Measurements from ENCODE around the gene P2RX6.

Gene P2RX6

GRCh38 chr22:20979940-20980453, 35.0 kb upstream of the P2RX6 start:
- DNase-seq (ENCODE audit: low read depth, low spot score): no peak

- no peak for DNase-seq (ENCODE audit: low read depth, low spot score)
Observed at GRCh38 chr22:20980523-20980922, 34.4 kb upstream of the P2RX6 start.

GRCh38 chr22:20980938-20981722, 33.8 kb upstream of the P2RX6 start:
- no peak for DNase-seq (ENCODE audit: low read depth, low spot score)

DNA sequence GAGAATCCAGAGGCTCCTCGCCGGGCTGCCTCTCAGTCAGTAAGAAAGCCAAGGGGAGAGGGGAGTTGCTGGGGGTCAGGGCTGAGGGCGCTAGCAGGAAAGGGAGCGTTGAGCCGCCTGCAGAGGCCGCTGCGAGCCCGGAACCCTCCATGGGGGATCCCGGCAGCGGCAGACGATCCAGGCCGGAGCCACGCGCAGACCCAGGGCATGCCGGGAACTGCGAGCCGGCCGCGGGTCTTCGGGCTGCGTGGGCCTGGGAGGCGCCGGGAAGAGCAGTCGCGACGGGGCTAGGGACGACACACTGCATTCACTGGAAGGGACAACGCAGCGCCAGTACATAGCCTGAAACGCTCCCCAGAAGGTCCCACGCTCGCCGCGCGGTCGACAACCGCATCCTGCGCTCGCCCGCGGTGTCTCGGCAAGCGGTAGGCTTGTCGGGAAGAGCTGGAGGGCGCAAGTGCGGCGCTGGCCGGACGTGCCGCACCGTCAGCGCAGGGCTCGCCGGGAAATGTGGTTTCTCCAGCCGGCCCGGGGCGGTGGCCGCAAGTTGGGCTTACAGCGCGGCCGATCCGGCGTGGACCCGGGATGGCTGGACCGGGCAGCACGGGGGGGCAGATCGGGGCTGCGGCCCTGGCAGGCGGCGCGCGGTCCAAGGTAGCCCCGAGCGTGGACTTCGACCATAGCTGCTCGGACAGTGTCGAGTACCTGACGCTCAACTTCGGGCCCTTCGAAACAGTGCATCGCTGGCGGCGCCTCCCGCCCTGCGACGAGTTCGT, 33.0 kb upstream of the P2RX6 start, which contains the start of gene LZTR1:
Gene LZTR1, plus strand, starts transcription at position 511 of the 776 bp plus-strand sequence. Its CDS starts 75 bp downstream, at position 586.
- DNase-seq (ENCODE audit: low read depth, low spot score): peak; percentile 50

- no peak for DNase-seq (ENCODE audit: low read depth, low spot score)
Observed at GRCh38 chr22:20982563-20982882, 32.4 kb upstream of the P2RX6 start.

DNA sequence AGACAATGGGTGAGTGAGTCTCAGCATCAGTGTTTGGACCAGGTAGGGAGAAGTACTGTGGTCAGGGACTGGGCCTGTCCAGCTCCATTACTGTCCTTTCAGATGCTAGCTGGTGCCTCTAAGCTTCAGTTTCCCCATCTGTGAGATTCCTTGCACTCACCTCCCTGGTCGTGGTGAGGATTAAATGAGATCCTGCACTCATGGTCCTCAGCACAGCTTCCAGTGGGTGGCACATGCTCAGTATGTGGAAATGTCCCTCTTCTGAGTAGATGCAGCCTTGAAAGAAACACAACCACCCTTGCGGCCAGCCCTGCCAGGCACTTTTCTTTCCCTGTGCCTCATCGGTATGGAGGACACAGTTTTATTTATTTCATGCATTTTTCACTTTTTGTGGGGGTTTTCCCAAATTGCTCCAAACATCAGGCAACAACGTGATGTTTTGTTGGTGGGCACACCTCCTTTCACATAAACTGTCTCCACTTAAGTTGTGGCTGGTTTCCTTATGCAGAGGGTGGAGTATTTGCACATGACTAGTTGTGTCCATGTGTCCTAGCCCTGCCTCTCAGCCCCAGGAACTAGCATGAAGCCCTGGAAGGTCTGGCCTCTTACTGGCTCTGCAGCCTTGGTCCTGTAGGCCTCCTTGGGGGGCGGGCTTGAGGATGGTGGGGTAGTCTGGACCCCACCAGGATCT, 31.7 kb upstream of the P2RX6 start:
- DNase-seq (ENCODE audit: low read depth, low spot score): no peak

DNA sequence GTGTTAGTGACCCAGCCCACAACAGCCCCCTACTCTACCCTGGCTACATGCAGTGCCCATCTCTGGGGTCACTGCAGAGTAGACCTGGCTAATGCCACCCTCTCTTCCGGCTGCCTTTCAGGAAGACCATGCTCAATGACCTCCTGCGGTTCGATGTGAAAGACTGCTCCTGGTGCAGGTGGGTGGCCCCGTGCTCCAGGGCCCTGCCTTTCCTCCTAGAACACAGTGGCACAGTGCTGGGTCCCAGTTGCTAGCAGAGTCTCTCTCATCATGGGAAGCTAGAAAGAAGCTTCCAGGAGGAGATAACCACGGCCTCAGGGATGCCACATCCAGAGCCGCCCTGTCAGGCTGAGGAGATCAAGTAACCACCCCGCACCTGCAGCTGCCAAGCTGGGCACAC, 29.2 kb upstream of the P2RX6 start:
- no peak for DNase-seq (ENCODE audit: low read depth, low spot score)

DNA sequence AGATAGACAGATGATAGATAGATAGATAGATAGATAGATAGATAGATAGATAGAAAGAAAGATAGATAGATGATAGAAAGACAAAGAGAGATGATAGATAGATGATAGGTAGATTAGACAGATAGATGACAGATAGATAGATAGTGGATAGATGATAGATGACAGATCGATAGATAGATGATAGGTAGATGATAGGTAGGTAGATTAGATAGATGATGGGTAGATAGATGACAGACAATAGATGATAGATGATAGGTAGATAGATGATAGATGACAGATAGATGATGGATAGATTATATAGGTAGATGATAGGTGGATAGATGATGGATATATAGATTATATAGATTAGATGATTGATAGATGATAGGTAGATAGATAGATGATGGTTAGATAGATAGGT, 28.6 kb upstream of the P2RX6 start:
- no peak for DNase-seq (ENCODE audit: low read depth, low spot score)

DNA sequence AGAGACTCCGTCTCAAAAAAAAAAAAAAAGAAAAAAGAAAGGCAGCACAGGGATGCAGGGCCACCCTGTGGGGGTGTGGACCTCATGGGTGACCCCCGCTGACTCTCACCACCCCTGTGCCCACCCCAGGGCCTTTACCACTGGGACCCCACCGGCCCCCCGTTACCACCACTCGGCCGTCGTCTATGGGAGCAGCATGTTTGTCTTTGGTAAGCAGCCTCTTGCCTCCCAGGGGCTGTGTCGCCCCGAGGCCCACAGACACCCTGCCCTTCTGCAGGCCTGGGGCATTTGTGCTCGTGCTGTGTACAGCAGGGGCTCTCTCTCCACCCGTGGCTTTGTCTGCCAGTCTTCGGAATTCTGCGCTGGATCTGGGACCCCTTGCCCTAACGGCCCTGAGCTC, 27.6 kb upstream of the P2RX6 start:
- DNase-seq (ENCODE audit: low read depth, low spot score): no peak

- no peak for DNase-seq (ENCODE audit: low read depth, low spot score)
Observed at GRCh38 chr22:20988573-20989322, 26.2 kb upstream of the P2RX6 start.

DNA sequence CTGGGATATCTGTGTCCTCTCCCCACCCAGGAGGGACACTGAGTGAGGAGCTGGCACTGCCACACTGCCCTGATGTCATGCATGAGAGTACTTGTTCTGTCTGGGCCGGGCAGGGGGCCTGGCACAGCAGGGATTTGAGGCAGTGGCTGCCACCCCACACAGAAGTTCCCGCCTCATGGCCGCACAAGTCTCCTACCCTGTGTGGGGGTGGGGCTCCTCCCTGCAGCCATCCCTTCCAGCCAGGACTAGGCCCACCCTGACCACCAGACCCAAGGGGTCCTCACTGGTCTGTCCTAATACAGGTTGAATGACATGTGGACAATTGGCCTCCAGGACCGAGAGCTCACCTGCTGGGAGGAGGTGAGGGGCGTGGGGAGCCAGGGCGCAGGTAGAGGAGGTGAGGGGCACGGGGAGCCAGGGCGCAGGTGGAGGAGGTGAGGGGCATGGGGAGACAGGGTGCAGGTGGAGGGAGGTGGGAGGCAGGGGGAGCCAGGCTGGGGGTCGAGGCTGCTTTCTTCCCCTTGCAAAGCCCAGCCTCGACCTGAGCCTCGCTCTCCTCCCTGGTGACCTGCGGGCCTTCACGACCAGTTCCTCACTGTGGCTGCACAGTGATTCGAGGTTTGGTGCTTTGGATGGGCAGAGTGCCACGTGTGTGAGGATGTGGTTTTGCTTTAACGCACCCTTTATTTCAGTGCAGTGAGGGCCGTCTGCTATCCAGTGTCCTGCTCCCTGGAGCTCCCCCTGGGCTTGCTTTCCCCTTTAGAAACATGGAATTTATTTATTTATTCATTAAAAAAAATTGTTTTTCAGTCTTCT, 25.4 kb upstream of the P2RX6 start:
- DNase-seq (ENCODE audit: low read depth, low spot score): no peak

GRCh38 chr22:20990184-20991180, 24.5 kb upstream of the P2RX6 start:
- no peak for DNase-seq (ENCODE audit: low read depth, low spot score)

- DNase-seq (ENCODE audit: low read depth, low spot score): no peak
Observed at GRCh38 chr22:20991252-20992055, 23.5 kb upstream of the P2RX6 start.

DNA sequence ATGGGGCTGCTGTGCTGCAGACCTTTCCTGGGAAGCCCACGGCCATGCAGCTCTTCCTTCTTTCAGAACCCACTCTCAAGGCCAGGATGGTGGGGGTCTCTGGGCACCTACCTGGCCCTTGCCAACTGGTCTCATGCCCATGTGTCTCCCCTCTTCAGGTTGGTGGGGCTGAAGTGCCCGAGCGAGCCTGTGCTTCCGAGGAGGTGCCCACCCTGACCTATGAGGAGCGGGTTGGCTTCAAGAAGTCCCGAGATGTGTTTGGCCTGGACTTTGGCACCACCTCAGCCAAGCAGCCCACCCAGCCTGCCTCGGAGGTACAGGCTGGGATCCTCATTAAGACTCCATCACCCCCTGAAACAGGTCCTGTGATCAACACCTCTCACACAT, 22.9 kb upstream of the P2RX6 start:
- no peak for DNase-seq (ENCODE audit: low read depth, low spot score)

DNA sequence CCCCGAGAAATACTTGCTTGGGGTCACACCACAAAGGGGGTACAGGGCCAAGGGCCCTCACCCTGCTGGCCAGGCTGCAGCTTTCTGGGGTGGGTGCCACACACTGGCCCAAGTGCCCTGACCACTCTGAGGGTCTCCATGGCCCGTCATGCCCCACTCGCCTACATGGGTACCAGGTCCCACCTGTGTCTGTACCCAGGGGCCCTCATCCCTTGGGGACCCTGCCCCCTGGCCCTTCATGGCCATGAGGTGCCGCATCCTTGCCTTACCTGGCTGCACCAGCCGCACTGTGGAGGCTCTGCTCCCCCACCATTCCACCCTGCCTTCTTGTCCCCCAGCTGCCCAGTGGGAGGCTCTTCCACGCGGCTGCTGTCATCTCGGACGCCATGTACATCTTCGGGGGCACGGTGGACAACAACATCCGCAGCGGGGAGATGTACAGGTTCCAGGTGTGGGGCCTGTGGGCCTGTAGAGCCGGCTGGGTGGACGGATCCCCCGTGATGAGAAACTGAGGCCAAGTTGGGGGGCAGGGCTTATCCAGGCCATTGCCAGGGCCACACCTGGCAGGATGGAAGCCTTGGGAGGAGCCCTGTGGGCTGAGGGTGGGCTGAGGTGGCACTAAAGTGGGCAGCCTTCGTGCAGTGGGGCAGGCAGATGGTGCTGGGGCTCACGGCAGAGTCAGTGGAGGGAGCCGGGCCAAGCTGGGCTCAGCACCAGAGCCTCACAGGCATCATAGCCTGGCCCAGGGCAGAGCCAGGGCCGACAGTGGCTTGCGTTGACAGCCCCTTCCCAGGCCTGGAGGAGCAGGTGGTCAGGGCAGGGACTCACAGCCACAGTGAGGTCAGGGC, 22.3 kb upstream of the P2RX6 start:
- DNase-seq (ENCODE audit: low read depth, low spot score): no peak

- DNase-seq (ENCODE audit: low read depth, low spot score): no peak
Observed at GRCh38 chr22:20993304-20994127, 21.4 kb upstream of the P2RX6 start.
